Superior temporal gyrus (tissue), 1 donor: ENCODE data around the gene SARDH.

Source experiments
- DNase-seq: peaks from one replicate; pipeline ENCODE4 v3.0.0-alpha.2; 2016; ENCODE audit errors: extremely low spot score

Gene SARDH

GRCh38 chr9:133737774-133738639 is at the start of gene SARDH:
SARDH (minus strand) TSS chr9:133738352; CDS start chr9:133734173, 4,179 bp downstream.
- DNase-seq: no peak

DNA sequence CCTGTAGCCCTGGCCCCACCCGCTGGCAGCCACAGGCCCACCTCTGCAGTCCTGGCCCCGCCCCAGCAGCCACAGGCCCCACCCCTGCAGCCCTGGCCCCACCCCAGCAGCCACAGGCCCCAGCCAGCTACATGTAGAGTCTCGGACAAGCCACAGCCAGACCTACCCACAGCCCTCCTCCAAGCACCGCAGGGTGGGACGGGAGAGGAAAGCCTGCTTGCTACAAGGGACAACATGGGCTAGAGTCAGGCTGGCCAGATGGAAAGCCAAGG is 49.5 kb upstream of the SARDH start:
- DNase-seq: no peak

GRCh38 chr9:133786907-133787753 is 49.0 kb upstream of the SARDH start:
- no peak for DNase-seq

DNA sequence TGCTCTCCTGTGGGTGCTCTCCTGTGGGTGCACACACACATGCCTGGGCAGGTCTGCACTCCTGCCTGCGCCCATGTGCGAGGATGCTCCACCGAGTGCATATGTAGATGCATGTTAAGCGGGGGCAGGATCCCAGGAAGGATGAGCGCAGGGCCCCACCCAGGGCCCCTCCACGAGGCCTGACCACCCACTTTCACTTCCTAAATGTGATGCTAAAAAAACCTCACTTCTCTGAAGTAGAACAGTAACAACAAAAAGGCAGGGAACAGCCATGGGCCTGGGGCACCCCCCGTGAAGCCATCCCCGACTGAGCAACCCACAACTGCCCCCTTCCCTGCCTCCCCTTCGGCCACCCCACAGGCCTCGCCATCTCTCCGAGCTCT is 48.2 kb upstream of the SARDH start:
- no peak for DNase-seq

GRCh38 chr9:133785753-133786370 is 47.7 kb upstream of the SARDH start:
- no peak for DNase-seq

GRCh38 chr9:133784731-133785561 is 46.8 kb upstream of the SARDH start:
- DNase-seq: no peak

- no peak for DNase-seq
Measured at GRCh38 chr9:133783331-133783731, 45.2 kb upstream of the SARDH start.

GRCh38 chr9:133782157-133783130 is 44.3 kb upstream of the SARDH start:
- peak; percentile 88 for DNase-seq

DNA sequence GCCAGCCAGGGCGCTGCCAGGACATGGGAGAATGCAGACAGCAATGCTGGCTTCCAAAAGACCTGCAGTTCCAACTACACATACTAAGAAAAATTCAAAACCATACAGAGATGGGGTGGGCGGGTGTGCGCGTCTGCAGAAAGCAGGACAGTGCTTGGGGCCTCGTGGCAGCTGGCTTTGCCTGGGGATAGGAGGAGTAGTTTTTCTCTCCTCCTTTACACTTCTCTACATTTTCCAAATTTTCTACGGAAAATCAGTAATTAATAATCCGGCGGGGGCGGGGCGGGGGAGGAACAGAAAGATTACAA is 43.6 kb upstream of the SARDH start:
- no peak for DNase-seq

DNA sequence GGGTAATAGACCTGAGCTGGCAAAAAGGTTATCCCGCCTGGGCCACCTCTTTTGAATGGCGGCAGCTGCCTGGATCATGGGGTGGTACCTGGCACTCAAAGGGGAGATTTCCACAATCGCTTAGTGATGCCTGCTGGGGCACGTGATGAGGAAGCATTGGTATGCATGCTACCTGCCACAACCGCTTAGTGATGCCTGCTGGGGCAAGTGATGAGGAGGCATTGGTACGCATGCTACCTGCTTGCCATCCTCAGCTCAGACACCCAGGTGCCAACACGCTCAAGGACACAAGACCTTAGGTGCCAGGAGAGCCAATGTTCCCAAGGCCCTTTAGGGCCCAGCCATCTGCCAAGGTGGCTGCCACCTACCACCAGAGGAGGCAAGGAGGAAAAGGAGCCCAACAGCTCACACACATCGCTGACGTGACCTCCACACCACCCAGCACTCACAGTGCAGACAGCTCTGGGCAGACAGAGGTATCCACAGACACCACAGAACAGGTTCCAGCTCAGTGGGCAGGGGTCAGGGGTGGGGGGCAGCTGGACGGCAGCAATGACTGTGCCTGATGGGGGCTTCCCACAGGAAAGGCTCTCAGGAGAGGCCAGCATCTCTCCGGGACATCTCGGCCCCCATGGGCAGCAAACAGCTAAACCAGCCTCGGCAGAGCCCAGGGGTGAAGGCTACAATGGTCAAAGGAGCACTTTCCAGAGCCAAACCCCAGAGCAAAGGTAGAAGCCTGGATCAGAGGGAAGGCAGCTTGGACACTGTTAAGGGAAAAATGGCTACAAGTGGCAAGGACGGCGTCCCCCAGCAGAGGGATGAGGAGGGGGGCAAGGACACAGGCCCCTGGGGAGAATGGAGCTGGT is 43.0 kb upstream of the SARDH start:
- no peak for DNase-seq

GRCh38 chr9:133780404-133780945 is 42.3 kb upstream of the SARDH start:
- no peak for DNase-seq

- DNase-seq: no peak
Measured at GRCh38 chr9:133779516-133780403, 41.6 kb upstream of the SARDH start.

GRCh38 chr9:133779081-133779480 is 40.9 kb upstream of the SARDH start:
- no peak for DNase-seq

GRCh38 chr9:133778336-133779013 is 40.3 kb upstream of the SARDH start:
- DNase-seq: no peak

DNA sequence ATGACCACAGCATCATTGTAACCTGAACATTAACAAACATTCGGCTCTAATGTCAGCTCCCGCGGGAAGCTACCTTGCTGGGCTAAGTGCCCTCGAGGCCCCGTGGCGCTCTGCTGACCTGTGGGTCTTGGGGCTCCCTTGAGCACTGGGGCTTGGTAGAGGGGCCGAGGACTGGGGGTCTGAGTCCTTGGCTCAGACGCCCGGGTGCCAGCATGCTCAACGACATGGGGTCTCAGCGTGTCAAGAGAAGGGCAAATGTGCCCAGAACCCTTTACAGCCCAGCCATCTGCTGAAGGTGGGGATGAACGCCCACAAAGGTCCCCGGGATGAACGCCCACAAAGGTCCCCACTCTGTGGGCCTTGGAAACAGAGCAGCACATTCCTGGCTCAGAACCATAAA is 39.7 kb upstream of the SARDH start:
- no peak for DNase-seq

DNA sequence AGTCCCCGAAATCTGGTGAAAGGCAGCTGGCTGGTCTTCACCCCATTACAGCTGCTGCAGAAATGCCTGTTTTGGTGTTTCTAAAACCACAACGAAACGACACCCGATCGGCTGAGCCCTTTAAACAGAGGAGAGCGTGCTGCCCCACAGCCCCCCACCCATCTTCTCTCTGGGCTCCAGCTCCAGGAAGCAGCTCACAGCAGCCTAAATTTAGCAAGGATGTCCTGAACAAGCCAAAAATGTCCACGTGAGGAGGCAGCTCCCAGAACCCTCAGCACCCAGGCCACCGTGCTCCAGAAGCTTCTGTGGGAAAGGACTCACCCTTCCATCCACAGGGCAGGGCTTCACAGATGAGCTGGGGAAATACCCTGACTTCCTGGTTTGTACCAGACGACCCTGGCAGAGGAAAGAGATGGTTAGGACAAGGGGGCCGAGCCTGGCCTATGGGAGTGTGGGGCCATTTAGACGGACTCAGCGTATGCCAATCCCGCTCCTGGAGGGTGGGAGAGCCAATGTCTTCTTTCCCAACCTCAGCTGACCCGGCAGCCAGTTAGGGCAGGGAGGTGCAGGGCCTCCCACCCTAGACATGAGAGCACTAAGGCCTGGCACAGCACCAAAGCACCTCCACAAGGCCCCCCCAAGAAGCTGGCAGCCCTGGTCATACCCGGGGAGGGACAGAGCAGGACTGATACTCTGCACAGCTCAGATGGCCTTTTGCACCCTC is 39.1 kb upstream of the SARDH start:
- DNase-seq: no peak
